Esophagus squamous epithelium (tissue), 4 donors: ENCODE data around the gene AK1.

ENCODE experiments used
- POLR2A ChIP-seq, 4 donors: fragments of 450-650 bp; IDR thresholded peaks; one replicate each; pipeline ENCODE4 v1.6.1; 2017; ENCODE audit warnings: antibody characterized with exemption in 4 of 4, mild to moderate bottlenecking in 4 of 4, moderate library complexity in 3 of 4
- TF ChIP-seq, protein P1 (sequence below), 6 experiments: fragments of 450-650 bp in 4 of 6; fragments of 200-600 bp in 2 of 6; sonication (generic) in 2 of 6; IDR thresholded peaks; one replicate each; pipeline ENCODE4 v1.5.1; 2016 to 2019; ENCODE audit warnings: antibody characterized with exemption in 6 of 6, mild to moderate bottlenecking in 4 of 6, moderate library complexity in 4 of 6

DNA sequence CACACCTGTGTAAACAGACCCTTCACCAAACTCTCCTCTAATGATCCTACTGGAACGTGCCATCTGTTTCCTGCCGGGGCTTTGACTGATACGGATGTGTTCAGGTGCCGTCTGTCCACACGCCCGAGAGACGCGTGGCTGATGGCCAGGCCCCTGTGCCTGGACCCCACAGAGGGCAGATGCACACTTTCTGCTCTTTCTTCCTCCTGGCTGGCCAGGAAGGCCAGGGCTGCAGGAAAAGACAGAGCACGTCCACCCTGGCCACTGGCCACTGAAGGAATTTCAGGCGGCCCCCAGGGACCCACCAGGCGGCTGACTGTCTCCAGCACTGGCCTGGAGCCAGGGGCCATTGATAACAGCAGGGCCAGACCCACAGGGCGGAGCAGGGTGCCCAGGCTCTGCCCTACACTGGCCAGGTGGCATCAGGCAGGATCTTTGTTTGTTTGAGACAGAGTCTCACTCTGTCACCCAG, 19.4 kb downstream of the AK1 start:
- TF ChIP-seq, protein P1, sequence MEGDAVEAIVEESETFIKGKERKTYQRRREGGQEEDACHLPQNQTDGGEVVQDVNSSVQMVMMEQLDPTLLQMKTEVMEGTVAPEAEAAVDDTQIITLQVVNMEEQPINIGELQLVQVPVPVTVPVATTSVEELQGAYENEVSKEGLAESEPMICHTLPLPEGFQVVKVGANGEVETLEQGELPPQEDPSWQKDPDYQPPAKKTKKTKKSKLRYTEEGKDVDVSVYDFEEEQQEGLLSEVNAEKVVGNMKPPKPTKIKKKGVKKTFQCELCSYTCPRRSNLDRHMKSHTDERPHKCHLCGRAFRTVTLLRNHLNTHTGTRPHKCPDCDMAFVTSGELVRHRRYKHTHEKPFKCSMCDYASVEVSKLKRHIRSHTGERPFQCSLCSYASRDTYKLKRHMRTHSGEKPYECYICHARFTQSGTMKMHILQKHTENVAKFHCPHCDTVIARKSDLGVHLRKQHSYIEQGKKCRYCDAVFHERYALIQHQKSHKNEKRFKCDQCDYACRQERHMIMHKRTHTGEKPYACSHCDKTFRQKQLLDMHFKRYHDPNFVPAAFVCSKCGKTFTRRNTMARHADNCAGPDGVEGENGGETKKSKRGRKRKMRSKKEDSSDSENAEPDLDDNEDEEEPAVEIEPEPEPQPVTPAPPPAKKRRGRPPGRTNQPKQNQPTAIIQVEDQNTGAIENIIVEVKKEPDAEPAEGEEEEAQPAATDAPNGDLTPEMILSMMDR (IDR thresholded peaks at IDR 0.05): no peak
- no peak for TF ChIP-seq POLR2A (IDR thresholded peaks at IDR 0.05)
